BLaER1 (cell line): ENCODE measurements around the gene PKD2.

Source experiments
- H3K27ac ChIP-seq: shearing (Covaris generic); formaldehyde crosslinking; 2 replicates; pipeline ENCODE4 v1.8.1; 2022
- H3K27me3 ChIP-seq: shearing (Covaris generic); formaldehyde crosslinking; 2 replicates; pipeline ENCODE4 v1.8.1; 2022
- H3K36me3 ChIP-seq: shearing (Covaris generic); formaldehyde crosslinking; 2 replicates; pipeline ENCODE4 v1.8.1; 2022
- H3K4me1 ChIP-seq: shearing (Covaris generic); formaldehyde crosslinking; 2 replicates; pipeline ENCODE4 v1.8.1; 2022
- H3K4me2 ChIP-seq: shearing (Covaris generic); formaldehyde crosslinking; 2 replicates; pipeline ENCODE4 v1.8.1; 2022
- H3K4me3 ChIP-seq: shearing (Covaris generic); formaldehyde crosslinking; 2 replicates; pipeline ENCODE4 v1.8.1; 2022
- H3K9ac ChIP-seq: shearing (Covaris generic); formaldehyde crosslinking; 2 replicates; pipeline ENCODE4 v1.8.1; 2022
- H3K9me3 ChIP-seq: shearing (Covaris generic); formaldehyde crosslinking; 2 replicates; pipeline ENCODE4 v1.8.1; 2022
- H4K20me1 ChIP-seq: shearing (Covaris generic); formaldehyde crosslinking; 2 replicates; pipeline ENCODE4 v1.8.1; 2022
- Cebpa-rat ChIP-seq: shearing (Covaris generic); IDR thresholded peaks from 2 replicates; pipeline ENCODE4 v1.8.1; 2022

Gene PKD2

GRCh38 chr4:88005946-88006345 is 1.5 kb upstream of the PKD2 start:
- no peak overlapping the region for H3K27ac ChIP-seq
- peaks cover 3% of the 10 kb centered on the region; the same call in 1 of the 2 replicates for H3K9me3 ChIP-seq
- TF ChIP-seq Cebpa-rat = no peak
- no peak overlapping the region for H3K9ac ChIP-seq
- peaks cover 27% of the 10 kb centered on the region for H3K4me1 ChIP-seq
- no peaks in the 10 kb centered on the region; the same call in 1 of the 2 replicates for H3K27me3 ChIP-seq
- H3K4me3 ChIP-seq = no peak overlapping the region
- H4K20me1 ChIP-seq = peaks cover 33% of the 10 kb centered on the region
- no peaks in the 10 kb centered on the region for H3K36me3 ChIP-seq
- no peak overlapping the region for H3K4me2 ChIP-seq

GRCh38 chr4:88006956-88007303 is 505 bp upstream of the PKD2 start:
- Histone ChIP-seq H3K36me3 (no peaks in the 10 kb centered on the region), H3K27me3 (no peaks in the 10 kb centered on the region; the same call in 1 of the 2 replicates), H3K4me3 (peak overlapping the region; percentile 99), H3K9me3 (peaks cover 3% of the 10 kb centered on the region; the same call in 1 of the 2 replicates), H3K27ac (no peak overlapping the region), H3K9ac (peak overlapping the region; percentile 96; the same call in 1 of the 2 replicates), H3K4me2 (peak overlapping the region; percentile 96), H4K20me1 (peaks cover 42% of the 10 kb centered on the region), H3K4me1 (peaks cover 36% of the 10 kb centered on the region)
- no peak for TF ChIP-seq Cebpa-rat

GRCh38 chr4:88008122-88008742 is 797 bp downstream of the PKD2 start:
- no peaks in the 10 kb centered on the region; the same call in 1 of the 2 replicates for H3K27me3 ChIP-seq
- no peaks in the 10 kb centered on the region for H3K36me3 ChIP-seq
- peaks cover 45% of the 10 kb centered on the region for H4K20me1 ChIP-seq
- H3K9ac ChIP-seq = peak overlapping the region; percentile 96
- TF ChIP-seq Cebpa-rat = no peak
- H3K9me3 ChIP-seq = peaks cover 3% of the 10 kb centered on the region; the same call in 1 of the 2 replicates
- H3K27ac ChIP-seq = peak overlapping the region; percentile 96
- peak overlapping the region; percentile 96 for H3K4me2 ChIP-seq
- peak overlapping the region; percentile 99 for H3K4me3 ChIP-seq
- H3K4me1 ChIP-seq = peaks cover 41% of the 10 kb centered on the region

- Histone ChIP-seq H3K36me3 (no peaks in the 10 kb centered on the region), H3K9me3 (peaks cover 3% of the 10 kb centered on the region; the same call in 1 of the 2 replicates), H3K4me2 (peak overlapping the region; percentile 96), H3K9ac (peak overlapping the region; percentile 96), H3K27ac (peak overlapping the region; percentile 96), H4K20me1 (peaks cover 45% of the 10 kb centered on the region), H3K4me3 (peak overlapping the region; percentile 99), H3K27me3 (no peaks in the 10 kb centered on the region; the same call in 1 of the 2 replicates), H3K4me1 (peaks cover 46% of the 10 kb centered on the region)
- TF ChIP-seq Cebpa-rat = no peak
Measured at GRCh38 chr4:88008743-88009171, 1.3 kb downstream of the PKD2 start.

GRCh38 chr4:88009871-88010270 is 2.4 kb downstream of the PKD2 start:
- H3K9ac ChIP-seq = peak overlapping the region; percentile 74
- peak overlapping the region; percentile 96 for H3K4me2 ChIP-seq

GRCh38 chr4:88010966-88011365 is 3.5 kb downstream of the PKD2 start:
- Histone ChIP-seq H3K9ac (peak overlapping the region; percentile 74), H3K4me1 (peaks cover 68% of the 10 kb centered on the region), H3K27me3 (no peaks in the 10 kb centered on the region; the same call in 1 of the 2 replicates), H4K20me1 (peaks cover 47% of the 10 kb centered on the region), H3K9me3 (no peaks in the 10 kb centered on the region), H3K36me3 (peaks cover 15% of the 10 kb centered on the region), H3K4me3 (peak overlapping the region; percentile 99), H3K27ac (peak overlapping the region; percentile 96), H3K4me2 (peak overlapping the region; percentile 96)
- no peak for TF ChIP-seq Cebpa-rat

More at GRCh38 chr4:88009871-88010270, 2.4 kb downstream of the PKD2 start:
- Histone ChIP-seq H3K4me3 (peak overlapping the region; percentile 99), H4K20me1 (peaks cover 45% of the 10 kb centered on the region), H3K4me1 (peaks cover 57% of the 10 kb centered on the region), H3K27me3 (no peaks in the 10 kb centered on the region; the same call in 1 of the 2 replicates), H3K9me3 (no peaks in the 10 kb centered on the region), H3K36me3 (peaks cover 4% of the 10 kb centered on the region; the same call in 1 of the 2 replicates), H3K27ac (peak overlapping the region; percentile 96)
- TF ChIP-seq Cebpa-rat = no peak

GRCh38 chr4:88012647-88013046 is 5.2 kb downstream of the PKD2 start:
- Histone ChIP-seq H3K4me2 (peak overlapping the region; percentile 96), H3K36me3 (peaks cover 32% of the 10 kb centered on the region), H3K27me3 (no peaks in the 10 kb centered on the region), H4K20me1 (peaks cover 59% of the 10 kb centered on the region), H3K9ac (no peak overlapping the region), H3K4me1 (peaks cover 70% of the 10 kb centered on the region), H3K9me3 (no peaks in the 10 kb centered on the region), H3K4me3 (peak overlapping the region; percentile 48), H3K27ac (peak overlapping the region; percentile 73; the same call in 1 of the 2 replicates)
- no peak for TF ChIP-seq Cebpa-rat

GRCh38 chr4:88014386-88014905 is 7.0 kb downstream of the PKD2 start:
- Histone ChIP-seq H4K20me1 (peaks cover 59% of the 10 kb centered on the region), H3K9me3 (no peaks in the 10 kb centered on the region), H3K36me3 (peaks cover 49% of the 10 kb centered on the region), H3K4me1 (peaks cover 70% of the 10 kb centered on the region), H3K27me3 (no peaks in the 10 kb centered on the region), H3K4me3 (peak overlapping the region; percentile 48; the same call in 1 of the 2 replicates), H3K27ac (peak overlapping the region; percentile 73), H3K9ac (peak overlapping the region; percentile 61), H3K4me2 (peak overlapping the region; percentile 96)
- no peak for TF ChIP-seq Cebpa-rat

GRCh38 chr4:88015659-88016295 is 8.3 kb downstream of the PKD2 start:
- no peak for TF ChIP-seq Cebpa-rat
- H3K4me1 ChIP-seq = peaks cover 59% of the 10 kb centered on the region

More at GRCh38 chr4:88015659-88016295, 8.3 kb downstream of the PKD2 start:
- no peak overlapping the region for H3K4me3 ChIP-seq
- H3K9ac ChIP-seq = no peak overlapping the region
- H3K27ac ChIP-seq = no peak overlapping the region
- peak overlapping the region; percentile 7; the same call in 1 of the 2 replicates for H3K4me2 ChIP-seq
- H3K9me3 ChIP-seq = no peaks in the 10 kb centered on the region
- H4K20me1 ChIP-seq = peaks cover 50% of the 10 kb centered on the region
- peaks cover 63% of the 10 kb centered on the region for H3K36me3 ChIP-seq
- H3K27me3 ChIP-seq = no peaks in the 10 kb centered on the region
